Neutrophil (primary cell): ENCODE results near the gene ADORA1.

Experiments
- H3K27ac ChIP-seq: fragments of 200-600 bp; sonication (generic); 2 replicates; pipeline ENCODE4 v1.5.1; 2016; ENCODE audit warnings: mild to moderate bottlenecking, moderate library complexity
- H3K27me3 ChIP-seq: fragments of 200-600 bp; sonication (generic); 2 replicates; pipeline ENCODE4 v1.6.0; 2016; ENCODE audit warnings: mild to moderate bottlenecking
- H3K36me3 ChIP-seq: fragments of 200-600 bp; sonication (generic); 2 replicates; pipeline ENCODE4 v1.5.1; 2017
- H3K4me1 ChIP-seq, 2 experiments: fragments of 200-600 bp in 1 of 2; sonication (generic) in 1 of 2; 1 replicate in 1 of 2; 2 replicates in 1 of 2; pipeline versions ENCODE4 v1.5.1 to v1.6.1; 2013 to 2016; ENCODE audit warnings: low read depth in 1 of 2, low read length in 1 of 2, mild to moderate bottlenecking in 1 of 2, moderate library complexity in 1 of 2; ENCODE audit not compliant: control insufficient read depth in 1 of 2, insufficient read depth in 1 of 2
- H3K4me3 ChIP-seq, 2 experiments: fragments of 200-600 bp in 1 of 2; sonication (generic) in 1 of 2; 1 replicate in 1 of 2; 2 replicates in 1 of 2; pipeline ENCODE4 v1.5.1; 2013 to 2016; ENCODE audit warnings: low read depth in 1 of 2, low read length in 1 of 2, mild to moderate bottlenecking in 1 of 2, moderate library complexity in 1 of 2
- H3K9me3 ChIP-seq: fragments of 200-600 bp; sonication (generic); 2 replicates; pipeline ENCODE4 v1.5.1; 2016
- CTCF ChIP-seq: fragments of 200-600 bp; sonication (generic); IDR thresholded peaks from 2 replicates; pipeline ENCODE4 v1.5.1; 2016; ENCODE audit warnings: antibody characterized with exemption

ADORA1 gene

GRCh38 chr1:203196371-203196770 is 68.8 kb downstream of the ADORA1 start:
- no peaks in the 10 kb centered on the region for H3K36me3 ChIP-seq
- TF ChIP-seq CTCF = no peak
- H3K4me3 ChIP-seq = no peak overlapping the region
- no peaks in the 10 kb centered on the region for H3K9me3 ChIP-seq
- no peak overlapping the region for H3K27ac ChIP-seq
- H3K4me1 ChIP-seq = peaks cover 24 to 25% of the 10 kb centered on the region in 2 experiments
- H3K27me3 ChIP-seq = no peaks in the 10 kb centered on the region

- Histone ChIP-seq H3K4me3 (no peak overlapping the region), H3K36me3 (no peaks in the 10 kb centered on the region), H3K27ac (peak overlapping the region; percentile 11), H3K9me3 (no peaks in the 10 kb centered on the region), H3K27me3 (no peaks in the 10 kb centered on the region), H3K4me1 (peaks cover 37 to 38% of the 10 kb centered on the region in 2 experiments)
- TF ChIP-seq CTCF = no peak
These were observed 70.1 kb downstream of the ADORA1 start for GRCh38 chr1:203197625-203198024.

- Histone ChIP-seq H3K4me1 (peaks cover 50 to 52% of the 10 kb centered on the region in 2 experiments), H3K27ac (peak overlapping the region; percentile 96), H3K36me3 (no peaks in the 10 kb centered on the region), H3K9me3 (no peaks in the 10 kb centered on the region), H3K27me3 (no peaks in the 10 kb centered on the region), H3K4me3 (peak overlapping the region in 1 of 2 experiments; percentile 37)
- no peak for TF ChIP-seq CTCF
These were observed 71.5 kb downstream of the ADORA1 start for GRCh38 chr1:203199002-203199401.

GRCh38 chr1:203199481-203199815 is 71.9 kb downstream of the ADORA1 start:
- Histone ChIP-seq H3K27ac (peak overlapping the region; percentile 96), H3K36me3 (no peaks in the 10 kb centered on the region), H3K4me3 (peak overlapping the region in 1 of 2 experiments; percentile 37), H3K4me1 (peaks cover 55 to 56% of the 10 kb centered on the region in 2 experiments), H3K27me3 (no peaks in the 10 kb centered on the region), H3K9me3 (no peaks in the 10 kb centered on the region)
- no peak for TF ChIP-seq CTCF

DNA sequence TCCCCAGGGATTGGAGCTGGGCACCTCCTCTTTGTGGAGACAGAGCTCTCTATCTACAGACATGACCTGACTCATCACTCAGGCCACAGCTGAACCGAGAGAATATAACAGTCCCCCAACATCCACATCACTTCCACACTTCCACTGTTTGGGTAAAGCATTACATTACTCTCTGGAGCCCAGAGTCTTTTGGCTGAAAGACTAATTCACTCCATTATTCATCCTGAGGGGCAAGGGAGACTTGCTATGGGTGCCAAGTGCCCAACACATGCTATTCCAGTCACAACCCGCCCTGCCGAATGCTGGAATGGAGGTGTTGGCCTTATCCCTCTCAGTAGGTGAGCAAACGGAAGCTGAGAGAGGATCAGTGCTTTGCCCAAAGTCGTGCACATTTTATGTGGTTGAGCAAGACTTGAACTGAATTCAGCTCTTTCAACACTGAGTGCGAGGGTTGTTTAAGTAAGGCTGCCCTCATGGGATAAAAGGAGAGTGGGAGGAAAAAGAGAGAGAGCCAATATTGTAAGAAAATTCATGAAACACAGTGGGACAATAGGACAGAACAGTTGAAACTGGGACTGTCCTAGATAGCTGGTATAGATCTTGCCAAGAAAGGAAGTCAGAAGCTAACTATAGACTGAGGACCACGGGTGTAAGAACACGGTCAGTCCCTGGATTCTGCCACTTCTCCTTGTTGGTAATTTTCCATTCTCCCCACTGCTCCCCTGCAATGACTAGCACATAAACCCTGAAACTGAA is 72.5 kb downstream of the ADORA1 start:
- Histone ChIP-seq H3K27ac (peak overlapping the region; percentile 96), H3K4me1 (peaks cover 60 to 62% of the 10 kb centered on the region in 2 experiments), H3K9me3 (no peaks in the 10 kb centered on the region), H3K36me3 (no peaks in the 10 kb centered on the region), H3K4me3 (peak overlapping the region in 1 of 2 experiments; percentile 37), H3K27me3 (no peaks in the 10 kb centered on the region)
- TF ChIP-seq CTCF = no peak
